SK-N-MC (cell line): Measurements from ENCODE around the gene CDX2.
"Not testable (repeated sequence)": the region's sequence is repeated elsewhere in the genome, so short reads cannot be mapped to it uniquely, and the experiment has no call there.

Source experiments
- DNase-seq: peaks from one replicate; pipeline ENCODE4 v3.0.0-alpha.2; 2011; ENCODE audit warnings: low read depth, low spot score
- H3K27ac ChIP-seq: fragments of 200-600 bp; sonication (generic); 2 replicates; pipeline ENCODE4 v1.5.1; 2016; ENCODE audit warnings: mixed run types
- H3K36me3 ChIP-seq: fragments of 200-600 bp; sonication (generic); 2 replicates; pipeline ENCODE4 v1.6.1; 2017; ENCODE audit warnings: antibody characterized with exemption, low read length, mixed read lengths; ENCODE audit not compliant: insufficient read depth
- H3K4me3 ChIP-seq: fragments of 200-600 bp; sonication (generic); 2 replicates; pipeline ENCODE4 v1.5.1; 2016
- H3K9ac ChIP-seq: fragments of 200-600 bp; sonication (generic); 2 replicates; pipeline ENCODE4 v1.8.0; 2017; ENCODE audit warnings: mixed run types, mixed read lengths; ENCODE audit not compliant: insufficient read length
- H3K9me3 ChIP-seq: fragments of 200-600 bp; sonication (generic); 2 replicates; pipeline ENCODE4 v1.6.1; 2017; ENCODE audit warnings: low read depth, mild to moderate bottlenecking, antibody characterized with exemption, low read length, moderate library complexity, mixed read lengths
- EZH2 ChIP-seq: fragments of 200-600 bp; sonication (generic); IDR thresholded peaks from one replicate; pipeline ENCODE4 v1.6.1; 2017; ENCODE audit warnings: antibody characterized with exemption
- FOXP2 ChIP-seq: optimal IDR thresholded peaks from 2 replicates; pipeline ENCODE3; 2011; ENCODE audit warnings: mild to moderate bottlenecking, moderate library complexity; ENCODE audit not compliant: insufficient read depth; ENCODE audit errors: extremely low read length, control extremely low read depth
- POLR2AphosphoS5 ChIP-seq: IDR thresholded peaks from 2 replicates; pipeline ENCODE4 v1.6.1; 2012; ENCODE audit warnings: mild to moderate bottlenecking, low read depth, low read length, borderline replicate concordance

CDX2 gene

DNA sequence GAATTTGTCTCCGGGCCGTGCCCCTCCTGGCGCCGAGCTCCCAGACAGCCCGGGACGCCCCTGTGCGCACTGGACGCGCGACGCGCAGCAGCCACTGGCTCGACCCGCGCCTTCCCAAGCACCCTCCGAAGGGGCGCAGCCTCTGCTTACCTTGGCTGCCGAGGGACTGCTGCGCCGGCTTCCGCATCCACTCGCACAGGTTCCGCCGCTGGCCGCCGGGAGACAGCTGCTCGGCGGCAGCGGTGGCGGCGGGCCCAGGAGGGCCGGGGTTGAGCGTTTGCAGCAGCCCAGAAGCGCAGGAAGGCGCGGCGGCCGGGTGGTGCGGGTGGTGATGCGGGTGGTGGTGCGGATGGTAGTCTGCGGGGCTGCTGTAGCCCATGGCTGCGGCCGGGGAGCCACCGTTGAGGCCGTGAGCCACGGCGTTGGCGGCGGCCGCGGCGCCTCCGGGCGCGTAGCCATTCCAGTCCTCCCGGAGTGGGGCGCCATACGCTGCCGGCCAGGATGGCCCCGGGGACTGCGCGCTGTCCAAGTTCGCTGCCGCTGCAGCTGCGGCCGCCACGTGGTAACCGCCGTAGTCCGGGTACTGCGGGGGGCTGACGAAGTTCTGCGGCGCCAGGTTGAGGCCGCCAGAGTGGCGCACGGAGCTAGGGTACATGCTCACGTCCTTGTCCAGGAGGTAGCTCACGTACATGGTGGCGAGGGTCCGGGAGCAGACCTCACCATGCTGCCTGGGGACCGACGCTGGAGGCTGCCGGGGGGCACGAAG, 616 bp downstream of the CDX2 start:
- no peak for TF ChIP-seq POLR2AphosphoS5
- TF ChIP-seq EZH2, result peak; percentile 75
- no peak overlapping the region for H3K9ac ChIP-seq
- DNase-seq, result no peak
- H3K4me3 ChIP-seq, result peak overlapping the region; percentile 53
- H3K27ac ChIP-seq, result no peak overlapping the region
- no peaks in the 10 kb centered on the region for H3K36me3 ChIP-seq
- H3K9me3 ChIP-seq, result no peaks in the 10 kb centered on the region

DNA sequence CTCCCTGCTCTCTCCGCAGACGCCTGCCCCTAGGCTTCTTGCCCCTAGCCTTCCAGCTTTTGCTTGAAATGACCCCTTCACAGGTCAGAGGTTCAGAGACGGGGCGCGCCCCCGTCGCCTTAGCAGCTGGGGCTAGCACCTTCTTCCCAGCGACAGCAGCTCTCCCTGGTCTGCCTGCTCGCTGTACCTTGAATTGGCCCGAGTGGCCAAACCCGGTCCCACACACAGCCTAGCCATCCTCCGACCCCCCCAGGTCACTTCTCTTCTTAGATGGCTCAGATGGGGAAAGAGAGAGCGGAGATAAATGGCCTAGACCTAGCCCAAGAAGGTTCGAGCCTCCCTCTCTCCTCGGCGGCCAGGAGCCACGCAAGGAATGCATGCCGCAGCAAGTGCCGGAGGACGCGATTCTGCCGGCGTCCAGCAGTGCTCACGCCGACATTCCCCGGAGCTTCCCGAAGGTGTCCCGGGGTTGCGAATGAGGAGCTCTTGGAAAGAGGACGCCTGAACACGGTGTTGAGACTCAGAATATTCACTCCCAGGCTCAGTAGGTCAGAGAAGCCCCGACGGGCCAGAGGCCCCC, 1.3 kb downstream of the CDX2 start:
- no peaks in the 10 kb centered on the region for H3K9me3 ChIP-seq
- no peak for DNase-seq
- H3K36me3 ChIP-seq, result no peaks in the 10 kb centered on the region
- H3K9ac ChIP-seq, result no peak overlapping the region
- H3K4me3 ChIP-seq, result peak overlapping the region; percentile 53; the same call in 1 of the 2 replicates
- no peak for TF ChIP-seq POLR2AphosphoS5
- H3K27ac ChIP-seq, result no peak overlapping the region

DNA sequence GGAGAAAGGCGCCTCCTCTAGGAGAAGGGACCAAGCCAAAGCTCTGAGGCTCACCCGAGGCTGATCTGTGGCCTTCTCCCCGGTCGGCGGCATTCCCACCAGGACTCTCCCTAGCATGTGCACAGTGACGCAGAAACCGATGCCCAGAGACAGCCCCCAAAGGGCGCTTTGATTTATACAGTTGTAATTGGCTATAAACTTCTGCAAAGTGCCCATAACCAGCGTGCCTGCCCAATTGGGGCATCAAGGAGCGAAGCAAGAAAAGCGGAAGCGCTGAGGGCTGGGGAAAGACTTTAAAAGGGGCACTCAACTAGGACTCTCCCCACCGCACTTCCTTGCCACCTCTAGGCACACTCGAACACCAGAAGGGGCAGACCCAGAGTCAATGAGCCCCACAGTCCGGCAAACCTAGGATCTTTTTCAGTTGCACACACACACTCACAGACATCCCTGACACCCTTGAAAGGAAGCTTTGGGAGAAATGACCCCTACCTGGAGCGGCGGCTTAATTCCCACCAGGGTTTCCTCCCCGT, 1.8 kb downstream of the CDX2 start:
- TF ChIP-seq POLR2AphosphoS5 (no peak), FOXP2 (no peak), EZH2 (no peak)
- DNase-seq, result no peak
- H3K36me3 ChIP-seq, result no peaks in the 10 kb centered on the region
- no peak overlapping the region for H3K27ac ChIP-seq
- no peaks in the 10 kb centered on the region for H3K9me3 ChIP-seq
- no peak overlapping the region for H3K9ac ChIP-seq
- H3K4me3 ChIP-seq, result no peak overlapping the region

DNA sequence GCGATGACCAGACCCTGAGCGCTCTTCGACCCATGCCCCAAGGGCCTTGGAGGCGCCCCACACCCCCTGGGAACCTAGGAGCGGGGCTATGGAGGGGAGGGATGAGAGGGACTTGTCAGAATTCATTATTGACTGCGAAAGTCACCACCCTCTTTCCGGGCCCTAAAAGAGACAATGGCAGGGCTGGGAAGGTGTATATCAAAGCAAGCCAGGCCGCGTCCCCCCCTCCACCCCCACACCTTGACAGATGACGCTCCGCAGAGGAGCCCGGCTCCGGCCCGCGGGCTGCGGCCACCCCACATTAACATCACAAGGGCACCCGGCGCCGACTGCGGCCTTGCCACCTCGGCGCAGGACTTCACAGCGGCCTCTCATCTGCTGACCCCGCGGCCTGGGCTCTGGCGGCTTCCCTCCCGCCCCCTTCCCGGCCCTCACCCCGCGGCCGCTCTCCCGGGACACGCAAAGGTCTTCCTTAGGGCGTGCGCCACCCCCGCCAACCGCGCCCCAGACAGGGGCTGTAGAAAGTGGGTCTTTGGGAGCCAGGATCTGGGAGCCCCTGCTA, 2.4 kb downstream of the CDX2 start:
- H3K9ac ChIP-seq, result no peak overlapping the region
- H3K27ac ChIP-seq, result no peak overlapping the region
- no peak for DNase-seq
- H3K36me3 ChIP-seq, result no peaks in the 10 kb centered on the region
- H3K4me3 ChIP-seq, result no peak overlapping the region
- H3K9me3 ChIP-seq, result no peaks in the 10 kb centered on the region
- TF ChIP-seq EZH2, result no peak
- no peak for TF ChIP-seq POLR2AphosphoS5
- no peak for TF ChIP-seq FOXP2

DNA sequence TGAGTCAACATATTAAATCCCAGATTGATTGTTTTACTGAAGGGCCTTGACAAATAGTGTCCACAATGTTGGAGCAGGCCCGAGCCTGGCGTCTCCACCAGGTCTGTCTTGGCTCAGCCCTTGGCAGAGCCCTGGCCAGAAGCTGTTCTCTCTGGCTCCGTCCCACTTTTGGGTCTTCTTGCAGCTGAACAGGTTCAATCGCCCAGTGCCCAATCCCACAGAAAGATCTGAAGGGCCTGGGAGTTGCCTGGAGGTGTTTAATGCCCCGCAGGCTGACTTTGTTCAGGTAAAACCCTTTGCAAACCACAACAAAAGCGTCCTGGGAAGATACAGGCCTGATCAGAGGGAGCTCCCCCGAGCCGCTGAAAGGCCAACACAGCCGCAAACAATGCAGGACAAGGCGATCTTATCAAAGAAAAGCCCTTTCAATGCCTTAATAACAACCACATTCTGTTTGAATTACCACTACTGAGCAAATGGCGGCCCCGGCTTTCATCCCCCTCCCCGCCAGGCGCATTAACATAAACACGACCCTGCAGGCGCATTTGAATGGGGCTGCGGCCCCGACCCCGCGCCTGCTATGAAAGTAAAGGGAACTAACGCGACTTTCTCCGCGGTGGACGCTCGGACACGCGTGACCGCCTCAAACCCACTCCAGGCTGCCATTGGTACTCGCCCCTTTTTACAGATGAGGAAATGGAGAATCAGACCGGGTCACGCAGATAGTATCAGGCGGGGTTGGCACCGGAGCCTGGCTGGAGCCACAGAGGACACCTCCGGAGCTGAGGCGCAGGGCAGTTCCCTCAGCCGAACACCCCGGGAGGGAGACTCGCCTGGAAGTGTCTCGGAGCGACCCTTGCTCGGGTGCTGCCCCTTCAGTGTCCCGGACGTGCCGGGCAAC, 3.1 kb downstream of the CDX2 start:
- H3K9me3 ChIP-seq, result no peaks in the 10 kb centered on the region
- TF ChIP-seq FOXP2 (no peak), POLR2AphosphoS5 (no peak), EZH2 (no peak)
- DNase-seq, result no peak
- H3K27ac ChIP-seq, result no peak overlapping the region
- no peak overlapping the region for H3K9ac ChIP-seq
- H3K36me3 ChIP-seq, result no peaks in the 10 kb centered on the region
- no peak overlapping the region for H3K4me3 ChIP-seq

DNA sequence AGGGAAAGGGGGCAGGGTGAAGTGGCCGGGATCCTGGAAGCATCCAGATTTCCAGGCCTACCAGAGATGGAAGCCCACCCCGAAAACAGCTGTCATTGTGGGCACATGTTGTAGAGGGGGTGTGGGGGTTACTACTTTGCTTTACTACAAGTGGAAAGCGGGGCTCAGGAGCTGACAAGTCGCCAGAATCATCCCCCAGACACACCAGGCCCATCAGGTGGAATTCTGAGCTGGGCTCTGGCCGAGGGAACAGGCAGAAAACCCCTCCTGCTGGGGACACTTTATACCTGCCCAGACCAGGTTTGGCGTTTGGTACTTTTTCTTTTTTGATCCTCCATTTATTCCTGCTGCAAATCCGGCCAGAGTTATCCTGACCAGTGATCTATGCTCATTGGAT, 3.8 kb downstream of the CDX2 start:
- no peak for DNase-seq
- no peak overlapping the region for H3K27ac ChIP-seq
- H3K9ac ChIP-seq, result no peak overlapping the region
- TF ChIP-seq EZH2 (no peak), FOXP2 (no peak), POLR2AphosphoS5 (no peak)
- no peaks in the 10 kb centered on the region for H3K36me3 ChIP-seq
- no peaks in the 10 kb centered on the region for H3K9me3 ChIP-seq
- no peak overlapping the region for H3K4me3 ChIP-seq

DNA sequence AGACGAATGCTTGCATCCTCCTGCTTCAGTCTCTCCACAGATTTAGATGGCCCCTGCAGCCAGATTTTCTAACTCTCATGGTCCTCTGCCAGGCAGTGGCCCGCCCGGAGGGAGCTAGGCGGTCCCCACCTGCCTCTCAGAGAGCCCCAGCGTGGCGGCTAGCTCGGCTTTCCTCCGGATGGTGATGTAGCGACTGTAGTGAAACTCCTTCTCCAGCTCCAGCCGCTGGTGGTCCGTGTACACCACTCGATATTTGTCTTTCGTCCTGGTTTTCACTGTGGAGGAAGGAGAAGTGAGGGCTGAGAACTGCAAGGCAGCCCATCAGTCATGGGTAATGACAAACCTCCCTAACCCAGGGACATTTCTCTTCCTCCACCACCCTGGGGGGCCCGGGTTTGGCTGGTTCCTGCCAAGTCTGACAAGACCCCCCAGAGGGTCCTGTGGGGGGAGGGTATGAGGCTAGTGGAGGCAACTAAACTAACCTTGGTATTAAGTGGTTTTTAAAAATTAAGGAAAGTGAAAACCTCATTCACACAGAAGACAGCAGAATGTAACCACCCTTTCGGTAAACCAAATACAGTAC, 4.3 kb downstream of the CDX2 start:
- no peak for DNase-seq
- H3K9ac ChIP-seq, result no peak overlapping the region
- H3K36me3 ChIP-seq, result no peaks in the 10 kb centered on the region
- no peaks in the 10 kb centered on the region for H3K9me3 ChIP-seq
- no peak overlapping the region for H3K27ac ChIP-seq
- TF ChIP-seq POLR2AphosphoS5 (no peak), FOXP2 (no peak), EZH2 (no peak)
- H3K4me3 ChIP-seq, result no peak overlapping the region

DNA sequence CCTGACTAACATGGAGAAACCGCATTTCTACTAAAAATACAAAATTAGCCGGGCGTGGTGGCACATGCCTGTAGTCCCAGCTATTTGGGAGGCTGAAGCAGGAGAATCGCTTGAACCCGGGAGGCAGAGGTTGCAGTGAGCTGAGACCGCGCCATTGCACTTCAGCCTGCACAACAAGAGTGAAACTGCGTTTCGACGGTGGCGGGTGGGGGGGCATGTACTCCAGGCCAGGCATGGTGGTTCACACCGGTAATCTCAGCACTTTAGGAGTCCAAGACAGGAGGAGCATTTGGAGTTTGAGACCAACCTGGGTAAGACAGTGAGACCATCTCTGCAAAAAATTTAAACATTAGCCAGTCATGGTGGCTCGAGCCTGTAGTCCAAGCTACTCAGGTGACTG, 4.9 kb downstream of the CDX2 start:
- H3K9ac ChIP-seq, H3K4me3 ChIP-seq, DNase-seq, H3K36me3 ChIP-seq, H3K27ac ChIP-seq, H3K9me3 ChIP-seq: not testable (repeated sequence)
